ENCODE results near the gene NMRK1.
A peak's percentile ranks its signal among the peaks of the same experiment; 100 is the strongest.

- no peak for TF ChIP-seq POLR2A (IDR thresholded peaks at IDR 0.05)
- TF ChIP-seq, protein P1, sequence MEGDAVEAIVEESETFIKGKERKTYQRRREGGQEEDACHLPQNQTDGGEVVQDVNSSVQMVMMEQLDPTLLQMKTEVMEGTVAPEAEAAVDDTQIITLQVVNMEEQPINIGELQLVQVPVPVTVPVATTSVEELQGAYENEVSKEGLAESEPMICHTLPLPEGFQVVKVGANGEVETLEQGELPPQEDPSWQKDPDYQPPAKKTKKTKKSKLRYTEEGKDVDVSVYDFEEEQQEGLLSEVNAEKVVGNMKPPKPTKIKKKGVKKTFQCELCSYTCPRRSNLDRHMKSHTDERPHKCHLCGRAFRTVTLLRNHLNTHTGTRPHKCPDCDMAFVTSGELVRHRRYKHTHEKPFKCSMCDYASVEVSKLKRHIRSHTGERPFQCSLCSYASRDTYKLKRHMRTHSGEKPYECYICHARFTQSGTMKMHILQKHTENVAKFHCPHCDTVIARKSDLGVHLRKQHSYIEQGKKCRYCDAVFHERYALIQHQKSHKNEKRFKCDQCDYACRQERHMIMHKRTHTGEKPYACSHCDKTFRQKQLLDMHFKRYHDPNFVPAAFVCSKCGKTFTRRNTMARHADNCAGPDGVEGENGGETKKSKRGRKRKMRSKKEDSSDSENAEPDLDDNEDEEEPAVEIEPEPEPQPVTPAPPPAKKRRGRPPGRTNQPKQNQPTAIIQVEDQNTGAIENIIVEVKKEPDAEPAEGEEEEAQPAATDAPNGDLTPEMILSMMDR (IDR thresholded peaks at IDR 0.05) = peak in 1 of 3 experiments; percentile 35
Measured at GRCh38 chr9:75088646-75089372, 854 bp upstream of the NMRK1 start.

Data from testis (tissue), 2 donors.